HL-60 (cell line): ENCODE data around the gene MXRA7.

Source experiments
- DNase-seq, 2 experiments: peaks; one replicate each; pipeline ENCODE4 v3.0.0-alpha.2; 2010 to 2020; ENCODE audit warnings: low read depth in 1 of 2, low spot score in 1 of 2
- H3K27ac ChIP-seq: fragments of 250-450 bp; sonication (Bioruptor Pico); replicated peaks from 2 replicates; pipeline ENCODE4 v1.5.1; 2020; ENCODE audit warnings: mild to moderate bottlenecking, moderate library complexity
- H3K27me3 ChIP-seq: fragments of 250-450 bp; sonication (Bioruptor Pico); 2 replicates; pipeline ENCODE4 v1.5.1; 2021; ENCODE audit warnings: mild to moderate bottlenecking, moderate library complexity; ENCODE audit not compliant: insufficient read depth, poor library complexity, severe bottlenecking
- H3K4me3 ChIP-seq: replicated peaks from 2 replicates; pipeline ENCODE4 v1.5.1; 2011; ENCODE audit warnings: mild to moderate bottlenecking, control low read depth, low read length; ENCODE audit not compliant: insufficient read depth
- CTCF ChIP-seq: IDR thresholded peaks from one replicate; pipeline ENCODE4 v1.5.1; 2011; ENCODE audit warnings: low read length, control low read depth, inconsistent platforms; ENCODE audit not compliant: insufficient read depth
- GABPA ChIP-seq: IDR thresholded peaks from 2 replicates; pipeline ENCODE4 v1.6.1; 2012; ENCODE audit warnings: low read depth
- POLR2AphosphoS5 ChIP-seq: IDR thresholded peaks from 2 replicates; pipeline ENCODE4 v1.6.1; 2012; ENCODE audit warnings: low read depth
- REST ChIP-seq: IDR thresholded peaks from 2 replicates; pipeline ENCODE4 v1.6.1; 2012; ENCODE audit warnings: low read depth; ENCODE audit not compliant: insufficient replicate concordance
- SPI1 ChIP-seq: IDR thresholded peaks from 2 replicates; pipeline ENCODE4 v1.6.1; 2012; ENCODE audit warnings: low read depth, mild to moderate bottlenecking, borderline replicate concordance

MXRA7 gene

GRCh38 chr17:76735586-76736348 lies 25.0 kb upstream of the MXRA7 start:
- TF ChIP-seq CTCF (no peak), POLR2AphosphoS5 (no peak; the same call in none of the 2 replicates), SPI1 (no peak), REST (no peak), GABPA (no peak)
- H3K27ac ChIP-seq: peak overlapping the region; percentile 98
- H3K4me3 ChIP-seq: peak overlapping the region; percentile 89
- DNase-seq: no peak
- H3K27me3 ChIP-seq: no peaks in the 10 kb centered on the region

DNA sequence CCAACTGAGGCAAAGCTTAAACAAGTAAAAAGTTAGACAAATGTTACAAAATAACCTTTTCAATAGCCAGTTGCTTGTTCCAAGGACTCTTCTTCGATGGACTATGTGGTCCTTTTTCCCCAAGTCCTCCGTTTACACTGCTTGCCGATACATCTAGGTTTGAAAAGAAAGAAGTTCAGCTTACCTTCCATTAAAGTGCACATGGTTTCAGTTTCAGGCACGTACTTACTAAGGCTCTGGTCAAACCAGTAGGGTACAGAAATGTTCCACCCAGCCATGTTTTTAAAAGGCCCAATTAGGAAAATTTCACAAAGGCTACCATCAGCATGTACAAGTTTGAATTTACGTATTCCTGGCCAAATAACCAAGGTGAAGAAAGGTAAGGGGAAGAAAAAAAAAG lies 24.2 kb upstream of the MXRA7 start:
- TF ChIP-seq POLR2AphosphoS5 (no peak), SPI1 (no peak), REST (no peak), GABPA (no peak), CTCF (no peak)
- Histone ChIP-seq H3K27ac (peak overlapping the region; percentile 98), H3K27me3 (no peaks in the 10 kb centered on the region), H3K4me3 (peak overlapping the region; percentile 89)
- no peak for DNase-seq

DNA sequence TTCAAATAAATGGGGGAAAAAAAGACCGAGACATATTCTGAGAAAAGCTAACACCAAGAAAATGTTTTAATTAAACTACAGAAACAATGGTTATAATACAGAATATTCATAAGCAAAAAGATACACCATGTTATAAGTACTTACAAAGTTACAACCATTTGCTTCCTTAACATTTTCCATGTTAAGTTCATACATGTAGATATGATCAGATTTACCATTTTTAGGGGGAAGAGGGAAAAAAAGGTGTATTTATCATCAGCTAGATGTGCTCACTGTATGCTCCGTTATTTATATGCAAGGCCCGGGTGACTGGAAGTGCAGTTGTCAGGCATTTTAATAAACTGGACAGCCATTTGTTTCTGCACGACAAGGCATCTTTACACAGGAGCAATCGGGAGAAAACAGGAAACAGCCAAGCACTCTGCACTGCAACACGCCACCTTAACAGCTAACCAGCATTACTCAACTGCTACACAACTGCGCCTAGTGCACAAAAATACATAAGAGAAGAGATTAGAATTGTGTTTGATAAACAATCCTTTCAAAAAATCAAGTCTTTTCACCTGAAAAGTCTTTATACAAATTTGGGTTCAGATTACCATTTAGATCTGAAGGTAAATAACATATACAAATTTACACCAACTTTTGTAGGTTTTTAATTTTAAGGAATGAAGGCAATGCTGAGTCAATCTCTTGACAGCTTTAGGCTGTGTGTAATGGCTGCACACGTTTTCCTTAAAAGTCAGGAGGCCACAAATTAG lies 23.5 kb upstream of the MXRA7 start:
- DNase-seq: peak in 1 of 2 experiments; percentile 72
- Histone ChIP-seq H3K27me3 (no peaks in the 10 kb centered on the region), H3K4me3 (peak overlapping the region; percentile 89), H3K27ac (peak overlapping the region; percentile 98)
- TF ChIP-seq SPI1 (peak; percentile 2; the same call in 1 of the 2 replicates), REST (no peak)
